RPMI8226 (cell line): ENCODE measurements around the gene TCAP.
"Not testable (repeated sequence)": the region's sequence is repeated elsewhere in the genome, so short reads cannot be mapped to it uniquely, and the experiment has no call there.

Experiments
- DNase-seq: peaks from one replicate; pipeline ENCODE4 v3.0.0-alpha.2; 2015

Gene TCAP

GRCh38 chr17:39687101-39687545 is 22.0 kb downstream of the TCAP start:
- DNase-seq = no peak

GRCh38 chr17:39687546-39688474 is 22.7 kb downstream of the TCAP start, which contains the start of gene PGAP3:
TSS of gene PGAP3 (minus strand) at chr17:39688057. CDS start at chr17:39688014, 43 bp downstream.
- peak; percentile 92 for DNase-seq

- no peak for DNase-seq
Measured at GRCh38 chr17:39688475-39688835, 23.3 kb downstream of the TCAP start.

GRCh38 chr17:39688945-39689344 is 23.8 kb downstream of the TCAP start:
- DNase-seq = no peak

- DNase-seq = no peak
Measured at GRCh38 chr17:39694593-39694992, 29.4 kb downstream of the TCAP start.

GRCh38 chr17:39695089-39695474 is 29.9 kb downstream of the TCAP start:
- no peak for DNase-seq

- DNase-seq = no peak
Measured at GRCh38 chr17:39696731-39697130, 31.6 kb downstream of the TCAP start.

- no peak for DNase-seq
Measured at GRCh38 chr17:39697961-39698360, 32.8 kb downstream of the TCAP start.

GRCh38 chr17:39699157-39699817 is 34.1 kb downstream of the TCAP start:
- DNase-seq = not testable (repeated sequence)

GRCh38 chr17:39699818-39700147 is 34.6 kb downstream of the TCAP start, which contains the start of gene ERBB2:
TSS of gene ERBB2 (plus strand) at chr17:39700064. CDS start at chr17:39700239, 175 bp downstream.
- DNase-seq = no peak

GRCh38 chr17:39700148-39700987 is 35.2 kb downstream of the TCAP start:
- DNase-seq = no peak

GRCh38 chr17:39701012-39701783 is 36.0 kb downstream of the TCAP start:
- no peak for DNase-seq

- no peak for DNase-seq
Measured at GRCh38 chr17:39701784-39702422, 36.8 kb downstream of the TCAP start.

GRCh38 chr17:39702901-39703893 is 38.0 kb downstream of the TCAP start:
- DNase-seq = peak; percentile 46

GRCh38 chr17:39703913-39704312 is 38.8 kb downstream of the TCAP start:
- DNase-seq = no peak

- DNase-seq = no peak
Measured at GRCh38 chr17:39704821-39705551, 39.8 kb downstream of the TCAP start.

- DNase-seq = no peak
Measured at GRCh38 chr17:39705786-39706348, 40.7 kb downstream of the TCAP start.

GRCh38 chr17:39706383-39706782 is 41.2 kb downstream of the TCAP start:
- DNase-seq = no peak

GRCh38 chr17:39706921-39707337 is 41.8 kb downstream of the TCAP start:
- peak; percentile 40 for DNase-seq
